ENCODE data around the gene SRA1.

SRA1 gene

DNA sequence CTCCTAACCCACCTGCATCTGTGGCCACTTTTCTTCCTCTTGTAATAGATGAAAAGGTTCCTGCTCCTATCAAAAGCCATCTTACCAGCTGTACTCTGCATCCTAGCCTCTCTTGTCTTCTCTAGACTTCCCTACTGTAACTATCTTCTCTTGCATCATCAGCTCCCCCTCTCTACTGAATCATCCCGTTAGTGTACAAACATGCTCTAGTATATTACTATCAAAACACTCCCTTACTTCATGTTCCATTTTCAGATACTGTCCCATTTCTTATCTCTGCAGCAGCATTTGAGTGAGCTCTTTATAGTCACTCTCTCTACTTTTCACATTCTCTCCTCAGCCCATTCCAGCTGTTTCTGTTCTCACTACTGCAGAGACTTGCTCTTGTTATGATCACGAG, 2.8 kb downstream of the SRA1 start:
- no peak for DNase-seq (ENCODE audit: low spot score)
- TF ChIP-seq CTCF (IDR thresholded peaks at IDR 0.05; ENCODE audit: borderline replicate concordance, control extremely low read depth, extremely low read depth, insufficient read depth, missing control alignments): no peak

DNA sequence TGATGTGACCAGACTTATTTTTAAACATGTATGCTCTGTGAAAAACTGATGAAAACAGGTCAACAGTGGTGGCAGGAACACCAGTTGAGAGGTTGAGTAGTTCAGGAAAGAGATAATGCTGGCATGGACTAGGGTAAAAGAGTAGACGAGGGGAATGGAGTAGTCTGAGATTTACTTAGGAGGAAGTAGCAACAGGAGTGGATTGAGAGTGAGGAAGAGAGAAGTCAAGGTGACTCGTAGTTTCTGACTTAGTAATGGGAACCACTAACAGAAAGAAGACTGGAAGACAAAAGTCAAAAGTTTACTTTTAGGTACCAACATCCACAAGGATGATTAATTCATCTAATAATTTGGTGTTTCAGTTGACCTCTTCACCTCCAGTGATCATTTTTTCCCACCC, 3.6 kb downstream of the SRA1 start:
- in situ Hi-C loops (cut with MboI; ENCODE audit: low sequenced_read_pairs, unreplicated experiment): no loop called here
- no peak for TF ChIP-seq CTCF (IDR thresholded peaks at IDR 0.05; ENCODE audit: borderline replicate concordance, control extremely low read depth, extremely low read depth, insufficient read depth, missing control alignments)
- DNase-seq (ENCODE audit: low spot score): no peak

More for the DNA sequence above, 2.8 kb downstream of the SRA1 start:
- in situ Hi-C loops (cut with MboI; ENCODE audit: low sequenced_read_pairs, unreplicated experiment): no loop called here

DNA sequence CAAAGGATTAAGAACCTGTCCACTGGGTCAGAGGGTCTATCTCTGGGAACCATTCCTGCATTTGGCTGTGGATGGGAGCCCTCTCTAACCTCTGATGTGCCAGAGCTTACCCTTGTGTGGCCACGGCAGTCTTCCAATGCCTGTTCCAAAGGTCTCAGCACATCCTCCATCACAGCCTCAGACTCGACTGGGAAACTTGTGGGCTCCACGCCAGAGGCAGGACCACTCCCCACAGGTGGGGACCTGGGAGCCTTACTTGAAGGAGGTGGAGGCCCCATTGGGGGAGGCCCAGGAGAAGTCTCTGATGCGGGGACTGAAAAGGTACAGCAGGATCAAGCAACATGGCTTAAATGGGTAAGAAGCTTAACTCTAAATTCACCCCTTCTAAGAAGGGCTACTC, 5.4 kb downstream of the SRA1 start:
- no peak for DNase-seq (ENCODE audit: low spot score)
- no peak for TF ChIP-seq CTCF (IDR thresholded peaks at IDR 0.05; ENCODE audit: borderline replicate concordance, control extremely low read depth, extremely low read depth, insufficient read depth, missing control alignments)
- in situ Hi-C loops (cut with MboI; ENCODE audit: low sequenced_read_pairs, unreplicated experiment): no loop called here

GRCh38 chr5:140550147-140551079, 6.9 kb downstream of the SRA1 start:
- in situ Hi-C loops (cut with MboI; ENCODE audit: low sequenced_read_pairs, unreplicated experiment): no loop called here
- TF ChIP-seq CTCF (IDR thresholded peaks at IDR 0.05; ENCODE audit: borderline replicate concordance, control extremely low read depth, extremely low read depth, insufficient read depth, missing control alignments): no peak
- DNase-seq (ENCODE audit: low spot score): no peak

DNA sequence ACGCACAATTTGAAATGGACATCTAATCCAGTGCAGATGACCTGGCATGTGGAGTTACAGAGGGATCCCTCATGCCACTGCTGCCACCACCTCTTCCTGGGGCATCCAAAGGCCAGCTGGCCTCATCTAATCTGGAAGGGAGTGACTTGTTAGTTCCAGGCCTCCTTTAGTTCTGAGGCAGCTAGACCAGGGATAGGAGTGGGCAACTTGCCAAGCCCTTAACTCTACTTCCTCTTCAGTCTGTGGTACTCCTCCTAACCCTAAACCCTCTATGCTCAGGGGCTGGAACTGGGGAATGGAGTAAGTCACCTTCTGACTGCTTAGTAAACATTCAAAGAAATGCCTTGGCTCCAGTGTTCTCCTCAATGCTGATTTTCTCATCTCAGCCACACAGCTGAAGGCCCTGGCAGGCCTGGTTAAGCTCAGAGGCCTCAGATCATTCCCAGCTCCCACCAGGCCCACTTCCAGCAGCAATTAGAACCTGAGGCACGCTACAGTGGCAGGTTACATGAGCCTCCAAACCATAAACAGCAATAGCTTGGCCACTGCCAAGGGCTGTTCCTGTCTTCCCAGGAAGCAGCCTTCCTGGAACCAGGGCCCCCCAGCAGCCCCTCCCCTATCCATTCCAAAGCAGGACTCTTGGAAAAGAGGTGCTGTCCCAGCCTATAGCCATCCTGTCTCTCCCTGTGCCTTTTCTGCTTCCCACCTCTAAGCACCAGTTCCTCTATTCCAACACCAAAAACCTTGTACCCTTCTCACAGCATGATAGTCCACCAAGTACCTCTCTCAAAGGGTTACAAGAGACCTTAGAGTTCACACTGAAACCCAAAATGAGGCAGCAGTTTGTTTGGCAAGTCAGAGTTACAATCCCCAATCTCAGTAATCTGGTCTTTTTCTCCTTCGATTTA, 7.8 kb downstream of the SRA1 start:
- DNase-seq (ENCODE audit: low spot score): no peak

More for the DNA sequence above, 7.8 kb downstream of the SRA1 start:
- no peak for TF ChIP-seq CTCF (IDR thresholded peaks at IDR 0.05; ENCODE audit: borderline replicate concordance, control extremely low read depth, extremely low read depth, insufficient read depth, missing control alignments)
- in situ Hi-C loops (cut with MboI; ENCODE audit: low sequenced_read_pairs, unreplicated experiment): no loop called here
